Activated CD4-positive, alpha-beta T cell treated with anti-CD3 and anti-CD28 coated beads, Interleukin-2, amount 10 ng/mL, durations not matched to agents 7 days and 5 days (primary cell): ENCODE results near the gene MCM10. TPM values are rescaled to one million over a fixed set of nuclear protein-coding genes. Genes with fewer than 3 reads are reported as not detected.

Experiments
- CTCF ChIA-PET: fragments of 350-600 bp; sonication (Branson Sonifier 250); formaldehyde crosslinking; loops from one replicate; lab custom pipeline; 2021; ENCODE audit warnings: antibody characterized with exemption; lab: Charles Lee
- POLR2A ChIA-PET: fragments of 350-600 bp; sonication (Branson Sonifier 250); formaldehyde crosslinking; loops from one replicate; lab custom pipeline; 2021; ENCODE audit warnings: antibody characterized with exemption; lab: Charles Lee
- DNase-seq: peaks from one replicate; pipeline ENCODE4 v3.0.0-alpha.2; 2020
- H3K27ac Mint-ChIP-seq: one replicate; pipeline ENCODE4 v1.8.0; 2021; ENCODE audit warnings: mild to moderate bottlenecking, moderate library complexity, mixed read lengths
- H3K27me3 Mint-ChIP-seq: one replicate; pipeline ENCODE4 v1.8.0; 2021; ENCODE audit warnings: mixed read lengths
- H3K36me3 Mint-ChIP-seq: one replicate; pipeline ENCODE4 v1.8.0; 2021; ENCODE audit warnings: low read depth, mixed read lengths
- H3K4me1 Mint-ChIP-seq: one replicate; pipeline ENCODE4 v1.8.0; 2021; ENCODE audit warnings: mixed read lengths
- H3K4me3 Mint-ChIP-seq: one replicate; pipeline ENCODE4 v1.8.0; 2021; ENCODE audit warnings: mild to moderate bottlenecking, moderate library complexity, mixed read lengths
- H3K9me3 Mint-ChIP-seq: one replicate; pipeline ENCODE4 v1.8.0; 2021; ENCODE audit warnings: mixed read lengths
- total RNA-seq, 2 experiments: library from RNA; stranded (reverse); gene quantifications; one replicate each; pipeline ENCODE4 v1.2.3, GENCODE V29; 2021

Gene MCM10
- total RNA-seq, 2 experiments from 2014 or later: 57.4 to 65.4 TPM

GRCh38 chr10:13201132-13201531, 39.8 kb downstream of the MCM10 start:
- no peaks in the 10 kb centered on the region for H3K4me1 Mint-ChIP-seq
- H3K4me3 Mint-ChIP-seq: no peak overlapping the region
- peaks cover 50% of the 10 kb centered on the region for H3K36me3 Mint-ChIP-seq
- no peak for DNase-seq
- ChIA-PET CTCF (no interaction called here), POLR2A (no interaction called here)
- H3K27me3 Mint-ChIP-seq: no peaks in the 10 kb centered on the region
- H3K27ac Mint-ChIP-seq: no peak overlapping the region
- H3K9me3 Mint-ChIP-seq: no peaks in the 10 kb centered on the region

GRCh38 chr10:13206091-13206490, 44.7 kb downstream of the MCM10 start:
- peaks cover 35% of the 10 kb centered on the region for H3K36me3 Mint-ChIP-seq

GRCh38 chr10:13206546-13207443, 45.4 kb downstream of the MCM10 start:
- H3K9me3 Mint-ChIP-seq: no peaks in the 10 kb centered on the region

More at GRCh38 chr10:13206091-13206490, 44.7 kb downstream of the MCM10 start:
- no peak overlapping the region for H3K27ac Mint-ChIP-seq
- H3K4me3 Mint-ChIP-seq: no peak overlapping the region
- no peaks in the 10 kb centered on the region for H3K27me3 Mint-ChIP-seq
- H3K4me1 Mint-ChIP-seq: no peaks in the 10 kb centered on the region
- ChIA-PET POLR2A (no interaction called here), CTCF (interaction anchor here (0.6 to 1.3 kb wide), 6 partner anchors 8 to 96 kb away, joined by 3 to 6 read pairs (median 3); no protein-coding TSS in a partner anchor)
- DNase-seq: no peak
- H3K9me3 Mint-ChIP-seq: no peaks in the 10 kb centered on the region

GRCh38 chr10:13213163-13213562, 51.8 kb downstream of the MCM10 start:
- POLR2A ChIA-PET: no interaction called here
- Mint-ChIP-seq H3K9me3 (no peaks in the 10 kb centered on the region), H3K4me3 (no peak overlapping the region), H3K36me3 (peaks cover 19% of the 10 kb centered on the region), H3K27ac (no peak overlapping the region), H3K27me3 (no peaks in the 10 kb centered on the region), H3K4me1 (no peaks in the 10 kb centered on the region)
- CTCF ChIA-PET: interaction anchor here (0.8 kb wide), 1 partner anchor 13 kb away, joined by 3 read pairs; no protein-coding TSS in a partner anchor
- DNase-seq: no peak

More at GRCh38 chr10:13206546-13207443, 45.4 kb downstream of the MCM10 start:
- ChIA-PET POLR2A (no interaction called here), CTCF (interaction anchor here (0.6 to 1.3 kb wide), 7 partner anchors 8 to 1280 kb away, joined by 3 to 6 read pairs (median 3); no protein-coding TSS in a partner anchor)
- Mint-ChIP-seq H3K27ac (no peak overlapping the region), H3K4me3 (no peak overlapping the region), H3K4me1 (no peaks in the 10 kb centered on the region), H3K27me3 (no peaks in the 10 kb centered on the region), H3K36me3 (peaks cover 34% of the 10 kb centered on the region)
- peak; percentile 20 for DNase-seq

- Mint-ChIP-seq H3K36me3 (peaks cover 2% of the 10 kb centered on the region), H3K9me3 (no peaks in the 10 kb centered on the region), H3K27ac (no peak overlapping the region), H3K4me3 (no peak overlapping the region), H3K4me1 (peaks cover 2% of the 10 kb centered on the region), H3K27me3 (no peaks in the 10 kb centered on the region)
- DNase-seq: no peak
- ChIA-PET POLR2A (no interaction called here), CTCF (interaction anchor here (0.6 kb wide), 1 partner anchor 10 kb away, joined by 3 read pairs; no protein-coding TSS in a partner anchor)
These were observed 57.5 kb downstream of the MCM10 start for GRCh38 chr10:13218878-13219277.

- no peak for DNase-seq
- CTCF ChIA-PET: interaction anchor here (0.6 kb wide), 1 partner anchor 61 kb away, joined by 5 read pairs; no protein-coding TSS in a partner anchor
- Mint-ChIP-seq H3K9me3 (no peaks in the 10 kb centered on the region), H3K27me3 (no peaks in the 10 kb centered on the region), H3K4me3 (no peak overlapping the region), H3K27ac (no peak overlapping the region), H3K4me1 (peaks cover 7% of the 10 kb centered on the region), H3K36me3 (no peaks in the 10 kb centered on the region)
- POLR2A ChIA-PET: interaction anchor here (0.6 kb wide), 1 partner anchor 83 kb away, joined by 3 read pairs; no protein-coding TSS in a partner anchor
These were observed 58.6 kb downstream of the MCM10 start for GRCh38 chr10:13219685-13220670.

- Mint-ChIP-seq H3K4me1 (peaks cover 7% of the 10 kb centered on the region), H3K36me3 (no peaks in the 10 kb centered on the region), H3K9me3 (no peaks in the 10 kb centered on the region), H3K4me3 (no peak overlapping the region), H3K27me3 (no peaks in the 10 kb centered on the region), H3K27ac (no peak overlapping the region)
- ChIA-PET CTCF (no interaction called here), POLR2A (interaction anchor here (0.6 kb wide), 1 partner anchor 37 kb away, joined by 4 read pairs; no protein-coding TSS in a partner anchor)
- DNase-seq: no peak
These were observed 60.2 kb downstream of the MCM10 start for GRCh38 chr10:13221572-13221971.

GRCh38 chr10:13222151-13222550, 60.8 kb downstream of the MCM10 start:
- CTCF ChIA-PET: no interaction called here
- H3K27ac Mint-ChIP-seq: no peak overlapping the region
- peaks cover 7% of the 10 kb centered on the region for H3K4me1 Mint-ChIP-seq
- DNase-seq: no peak
- H3K9me3 Mint-ChIP-seq: no peaks in the 10 kb centered on the region
- POLR2A ChIA-PET: interaction anchor here (0.6 kb wide), 1 partner anchor 38 kb away, joined by 4 read pairs; no protein-coding TSS in a partner anchor
- no peak overlapping the region for H3K4me3 Mint-ChIP-seq
- no peaks in the 10 kb centered on the region for H3K27me3 Mint-ChIP-seq
- H3K36me3 Mint-ChIP-seq: no peaks in the 10 kb centered on the region

- Mint-ChIP-seq H3K4me3 (no peak overlapping the region), H3K9me3 (no peaks in the 10 kb centered on the region), H3K27me3 (no peaks in the 10 kb centered on the region), H3K4me1 (peaks cover 7% of the 10 kb centered on the region), H3K36me3 (no peaks in the 10 kb centered on the region), H3K27ac (no peak overlapping the region)
- DNase-seq: no peak
- CTCF ChIA-PET: no interaction called here
- POLR2A ChIA-PET: no interaction called here
These were observed 61.2 kb downstream of the MCM10 start for GRCh38 chr10:13222566-13222965.

- POLR2A ChIA-PET: no interaction called here
- no peak for DNase-seq
- H3K27ac Mint-ChIP-seq: no peak overlapping the region
- no peak overlapping the region for H3K4me3 Mint-ChIP-seq
- no peaks in the 10 kb centered on the region for H3K27me3 Mint-ChIP-seq
- peaks cover 7% of the 10 kb centered on the region for H3K4me1 Mint-ChIP-seq
- no peaks in the 10 kb centered on the region for H3K9me3 Mint-ChIP-seq
- no peaks in the 10 kb centered on the region for H3K36me3 Mint-ChIP-seq
- CTCF ChIA-PET: no interaction called here
These were observed 61.9 kb downstream of the MCM10 start for GRCh38 chr10:13223241-13223640.

GRCh38 chr10:13224210-13224995, 63.0 kb downstream of the MCM10 start:
- no peak for DNase-seq
- Mint-ChIP-seq H3K27me3 (no peaks in the 10 kb centered on the region), H3K4me1 (peaks cover 7% of the 10 kb centered on the region), H3K27ac (no peak overlapping the region), H3K4me3 (no peak overlapping the region), H3K9me3 (no peaks in the 10 kb centered on the region), H3K36me3 (no peaks in the 10 kb centered on the region)
- ChIA-PET CTCF (interaction anchor here (0.6 kb wide), 1 partner anchor 1249 kb away, joined by 3 read pairs; no protein-coding TSS in a partner anchor), POLR2A (no interaction called here)
